Lung (tissue), 12 donors: ENCODE measurements around the gene TRIM41. TPM values are rescaled to one million over a fixed set of nuclear protein-coding genes. Genes with fewer than 3 reads are reported as not detected.

Experiments used
- ATAC-seq: fragments of 200-7000 bp; cut with Tn5 transposase; one replicate; pipeline ENCODE4 v1.9.1; 2020; ENCODE audit warnings: moderate number of reproducible peaks; ENCODE audit not compliant: insufficient read depth, low FRiP score
- DNase-seq, 3 donors: peaks; one replicate each; pipeline ENCODE4 v3.0.0-alpha.2; 2013 to 2017
- H3K27ac ChIP-seq, 2 donors: one replicate each; pipeline ENCODE4 v1.5.1; 2013; ENCODE audit warnings: mild to moderate bottlenecking in 2 of 2, moderate library complexity in 2 of 2, control low read depth in 1 of 2, inconsistent platforms in 1 of 2, low read depth in 1 of 2, low read length in 1 of 2
- H3K27me3 ChIP-seq, 3 donors: one replicate each; pipeline ENCODE4 v1.5.1; 2013; ENCODE audit warnings: low read length in 2 of 3; ENCODE audit not compliant: control insufficient read depth in 3 of 3, insufficient read depth in 3 of 3
- H3K36me3 ChIP-seq, 4 donors: one replicate each; pipeline ENCODE4 v1.5.1; 2013; ENCODE audit warnings: low read length in 4 of 4, mild to moderate bottlenecking in 1 of 4, moderate library complexity in 1 of 4; ENCODE audit not compliant: control insufficient read depth in 4 of 4, insufficient read depth in 4 of 4
- H3K4me1 ChIP-seq, 5 donors: one replicate each; pipeline ENCODE4 v1.5.1; 2013; ENCODE audit warnings: low read length in 5 of 5, mild to moderate bottlenecking in 2 of 5, moderate library complexity in 1 of 5; ENCODE audit not compliant: control insufficient read depth in 5 of 5, insufficient read depth in 5 of 5
- H3K4me3 ChIP-seq: one replicate; pipeline ENCODE4 v1.5.1; 2013; ENCODE audit warnings: mild to moderate bottlenecking, control low read depth, moderate library complexity
- H3K9ac ChIP-seq, 2 donors: one replicate each; pipeline ENCODE4 v1.5.1; 2013; ENCODE audit warnings: low read length in 2 of 2, control low read depth in 1 of 2; ENCODE audit not compliant: insufficient read depth in 1 of 2
- H3K9me3 ChIP-seq, 4 donors: one replicate each; pipeline ENCODE4 v1.5.1; 2013; ENCODE audit warnings: low read length in 3 of 4, mild to moderate bottlenecking in 1 of 4, moderate library complexity in 1 of 4; ENCODE audit not compliant: control insufficient read depth in 4 of 4, insufficient read depth in 3 of 4
- WGBS, 2 donors: extraction: QIAGEN DNeasy Blood & Tissue Kit; methylation state at CpG; one replicate each; pipeline ENCODE4 v1.1.7; 2013; 5-methylcytosine and 5-hydroxymethylcytosine counted together
- polyA plus RNA-seq, 2 donors: library from polyadenylated mRNA; stranded (reverse); fragments of 200-250 nt; gene quantifications; one replicate each; pipeline ENCODE4 v1.2.1, GENCODE V29; 2013
- total RNA-seq, 2 donors: library from RNA; depleted of rRNA in 1 of 2; stranded (reverse); fragments of >200 nt in 1 of 2; gene quantifications; one replicate each; pipeline ENCODE4 v1.2.1, GENCODE V29; 2014 to 2021
- TF ChIP-seq, protein P1 (sequence below): IDR thresholded peaks from 2 replicates; pipeline ENCODE4 v1.5.1; 2012; ENCODE audit warnings: mild to moderate bottlenecking; ENCODE audit errors: control extremely low read depth, extremely low read depth
- donor health status: control.
- donor health status: control.
- donor health status: Bipolar disorder and iron deficiency.
- donor health status: healthy.
- donor health status: DM: yes; HTN: yes; CAD: no.

The TRIM41 gene
- total and polyA plus RNA-seq, 4 donors: 13.1 to 38.6 (median 22.2) TPM

DNA sequence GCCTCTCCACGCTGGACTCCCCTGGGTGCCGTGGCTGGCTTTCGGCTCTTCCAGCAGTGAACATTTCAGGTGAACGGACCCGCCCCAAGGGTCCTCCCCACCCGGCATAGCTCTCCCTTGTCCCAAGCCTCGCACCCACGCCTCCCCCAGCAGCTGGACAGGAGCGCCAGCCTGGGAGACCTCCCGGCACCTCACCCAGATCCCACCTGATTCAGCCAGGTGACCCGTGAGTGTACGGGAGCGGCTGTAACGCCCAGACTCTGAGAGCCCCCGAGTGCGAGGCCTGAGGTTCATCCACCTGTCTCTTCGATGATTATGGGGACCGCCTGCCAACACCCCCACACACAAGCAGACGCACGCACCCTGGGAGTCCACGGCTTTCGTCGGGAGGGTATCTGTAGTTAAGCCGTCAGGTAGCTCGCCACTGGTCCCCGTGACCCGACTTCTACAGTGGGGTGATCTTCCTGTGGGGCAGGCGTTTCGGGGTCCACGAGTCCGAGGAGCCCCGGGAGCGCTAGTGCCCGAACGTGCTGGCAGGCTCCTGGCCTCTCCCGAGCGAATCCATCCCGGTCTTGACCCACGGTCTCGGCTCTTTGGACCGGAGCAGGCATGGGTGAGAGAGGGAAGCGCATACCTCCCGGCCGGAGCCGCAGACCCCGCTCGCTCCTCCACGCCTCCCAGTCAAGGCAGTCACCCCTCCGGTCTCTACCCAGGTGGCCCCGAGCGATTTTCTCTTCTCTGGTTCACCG, 32.9 kb upstream of the TRIM41 start:
- 0 to 1% methylated on average over 46 to 52 of the region's 52 CpGs for WGBS, 2 donors
- ATAC-seq: no peak

DNA sequence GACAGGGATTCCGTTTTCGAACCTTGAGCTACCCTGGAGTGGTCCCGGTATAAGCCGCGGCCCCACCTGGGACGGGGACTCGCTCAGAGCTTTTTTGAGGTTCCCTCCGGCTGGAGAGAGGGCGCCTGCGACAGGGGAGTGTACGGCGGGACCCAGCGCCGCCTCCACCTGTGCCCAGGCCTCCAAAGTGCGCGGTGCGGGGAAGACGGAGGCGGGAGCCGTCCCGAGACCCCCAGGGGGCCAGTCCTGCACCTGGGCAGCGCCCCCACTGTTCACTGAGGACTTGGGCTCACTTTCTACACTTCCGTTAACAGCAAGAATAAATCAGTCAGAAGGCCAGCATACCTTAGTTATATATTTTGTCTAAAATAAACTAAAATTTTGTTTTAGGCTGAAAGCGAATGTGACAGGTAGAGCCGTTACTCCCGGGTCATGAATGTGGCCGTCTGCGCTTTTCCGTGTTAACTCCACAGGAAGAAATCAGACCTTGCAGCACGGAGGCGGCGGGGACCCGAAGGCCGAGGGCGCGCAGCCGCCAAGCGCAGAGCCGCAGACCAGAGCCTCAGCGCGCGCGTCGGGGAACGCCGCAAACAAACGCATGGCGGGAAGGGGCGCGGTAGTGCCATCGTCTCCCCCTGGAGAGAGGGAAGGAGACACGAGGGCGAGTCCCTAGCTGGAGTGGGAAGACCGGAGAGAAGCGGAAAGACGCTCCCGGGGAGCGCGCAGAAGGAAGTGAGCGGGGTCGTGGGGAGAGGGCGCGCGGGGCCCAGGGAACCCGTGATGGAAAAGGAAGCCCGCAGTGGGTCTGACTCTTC, 32.2 kb upstream of the TRIM41 start:
- no peaks in the 10 kb centered on the region for H3K27me3 ChIP-seq
- H3K9ac ChIP-seq: peak overlapping the region in 1 of 2 donors; percentile 24
- WGBS, 2 donors: 0% methylated on average over 66 of the region's 66 CpGs
- H3K4me1 ChIP-seq: peaks cover 0 to 22% (median 4%) of the 10 kb centered on the region in 5 donors
- H3K4me3 ChIP-seq: peak overlapping the region; percentile 73
- H3K27ac ChIP-seq: peak overlapping the region; percentile 46 to 84
- TF ChIP-seq, protein P1, sequence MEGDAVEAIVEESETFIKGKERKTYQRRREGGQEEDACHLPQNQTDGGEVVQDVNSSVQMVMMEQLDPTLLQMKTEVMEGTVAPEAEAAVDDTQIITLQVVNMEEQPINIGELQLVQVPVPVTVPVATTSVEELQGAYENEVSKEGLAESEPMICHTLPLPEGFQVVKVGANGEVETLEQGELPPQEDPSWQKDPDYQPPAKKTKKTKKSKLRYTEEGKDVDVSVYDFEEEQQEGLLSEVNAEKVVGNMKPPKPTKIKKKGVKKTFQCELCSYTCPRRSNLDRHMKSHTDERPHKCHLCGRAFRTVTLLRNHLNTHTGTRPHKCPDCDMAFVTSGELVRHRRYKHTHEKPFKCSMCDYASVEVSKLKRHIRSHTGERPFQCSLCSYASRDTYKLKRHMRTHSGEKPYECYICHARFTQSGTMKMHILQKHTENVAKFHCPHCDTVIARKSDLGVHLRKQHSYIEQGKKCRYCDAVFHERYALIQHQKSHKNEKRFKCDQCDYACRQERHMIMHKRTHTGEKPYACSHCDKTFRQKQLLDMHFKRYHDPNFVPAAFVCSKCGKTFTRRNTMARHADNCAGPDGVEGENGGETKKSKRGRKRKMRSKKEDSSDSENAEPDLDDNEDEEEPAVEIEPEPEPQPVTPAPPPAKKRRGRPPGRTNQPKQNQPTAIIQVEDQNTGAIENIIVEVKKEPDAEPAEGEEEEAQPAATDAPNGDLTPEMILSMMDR: no peak
- no peaks in the 10 kb centered on the region for H3K36me3 ChIP-seq
- peak in 2 of 3 donors; percentile 52 to 57 for DNase-seq
- ATAC-seq: peak; percentile 5
- no peaks in the 10 kb centered on the region for H3K9me3 ChIP-seq

More for the DNA sequence above, 32.9 kb upstream of the TRIM41 start:
- H3K27me3 ChIP-seq: no peaks in the 10 kb centered on the region
- no peak overlapping the region for H3K9ac ChIP-seq
- no peaks in the 10 kb centered on the region for H3K9me3 ChIP-seq
- peak overlapping the region; percentile 73 for H3K4me3 ChIP-seq
- peaks cover 0 to 21% (median 4%) of the 10 kb centered on the region in 5 donors for H3K4me1 ChIP-seq
- H3K27ac ChIP-seq: peak overlapping the region in 1 of 2 donors; percentile 4
- H3K36me3 ChIP-seq: no peaks in the 10 kb centered on the region
- TF ChIP-seq, protein P1: no peak
- peak in 1 of 3 donors; percentile 9 for DNase-seq

DNA sequence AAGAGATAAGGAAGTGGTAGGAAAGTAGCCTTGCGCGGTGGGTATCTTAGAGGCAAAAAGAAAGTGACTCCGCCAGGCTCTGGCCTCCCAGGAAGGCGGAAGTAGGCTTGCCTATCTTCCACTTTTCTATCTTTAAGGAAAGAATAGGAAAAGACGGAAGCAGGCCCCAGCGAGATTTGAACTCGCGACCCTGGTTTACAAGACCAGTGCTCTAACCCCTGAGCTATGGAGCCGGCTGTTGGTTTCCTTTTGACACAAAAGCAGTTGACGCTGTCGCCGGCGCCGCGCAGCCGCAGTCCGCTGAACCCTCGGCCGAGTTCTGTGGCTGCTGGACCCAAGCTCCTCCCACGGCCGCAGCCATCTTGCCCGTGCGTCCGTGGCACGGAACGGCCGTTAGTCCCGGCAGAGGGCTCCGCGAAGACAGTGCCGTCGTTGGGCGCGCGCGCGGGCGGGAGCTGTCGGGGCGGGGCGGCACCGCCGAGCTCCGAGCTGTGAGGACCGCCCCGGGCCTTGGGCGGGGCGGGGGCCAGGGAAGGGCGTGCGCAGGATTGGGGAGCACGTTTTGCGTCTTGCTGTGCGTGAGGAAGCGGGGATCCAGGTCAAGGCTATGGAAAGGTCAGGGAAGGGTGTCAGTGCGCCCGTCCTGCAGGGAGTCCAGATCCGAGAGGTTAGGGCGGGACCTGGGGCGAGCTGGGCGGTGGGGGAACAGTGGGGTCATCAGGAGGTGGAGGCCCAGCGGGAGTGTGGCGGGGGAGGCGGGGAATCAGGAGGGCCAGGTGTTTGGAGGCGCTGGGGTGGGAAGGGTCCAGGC, 31.4 kb upstream of the TRIM41 start:
- Histone ChIP-seq H3K36me3 (no peaks in the 10 kb centered on the region), H3K9me3 (no peaks in the 10 kb centered on the region), H3K27me3 (no peaks in the 10 kb centered on the region), H3K4me3 (peak overlapping the region; percentile 86), H3K27ac (peak overlapping the region; percentile 92 to 95), H3K9ac (peak overlapping the region; percentile 65 to 74), H3K4me1 (peaks cover 0 to 22% (median 4%) of the 10 kb centered on the region in 5 donors)
- ATAC-seq (peak; percentile 78), DNase-seq (peak; percentile 97 to 98 (median 98))
- TF ChIP-seq, protein P1: no peak
- 0 to 1% methylated on average over 52 to 64 of the region's 64 CpGs for WGBS, 2 donors
